Panc1 (cell line): ENCODE data around the gene CPXM1.

ENCODE experiments used
- POLR2AphosphoS5 ChIP-seq: IDR thresholded peaks from 2 replicates; pipeline ENCODE4 v1.6.1; 2012; ENCODE audit warnings: mild to moderate bottlenecking, low read depth, low read length, moderate library complexity
- REST ChIP-seq, 2 experiments: IDR thresholded peaks; 2 replicates each; pipeline ENCODE4 v1.6.1; 2011 to 2012; ENCODE audit warnings: low read depth in 2 of 2, control low read depth in 1 of 2, low read length in 1 of 2, mild to moderate bottlenecking in 1 of 2, moderate library complexity in 1 of 2; ENCODE audit not compliant: insufficient read depth in 1 of 2
- TCF7L2 ChIP-seq: IDR thresholded peaks from 2 replicates; pipeline ENCODE4 v1.6.1; 2011; ENCODE audit warnings: mild to moderate bottlenecking, low read depth, low read length, inconsistent platforms
- TF ChIP-seq, protein P1 (sequence below): fragments of 450-650 bp; IDR thresholded peaks from 2 replicates; pipeline ENCODE4 v1.5.1; 2017; ENCODE audit warnings: mild to moderate bottlenecking

DNA sequence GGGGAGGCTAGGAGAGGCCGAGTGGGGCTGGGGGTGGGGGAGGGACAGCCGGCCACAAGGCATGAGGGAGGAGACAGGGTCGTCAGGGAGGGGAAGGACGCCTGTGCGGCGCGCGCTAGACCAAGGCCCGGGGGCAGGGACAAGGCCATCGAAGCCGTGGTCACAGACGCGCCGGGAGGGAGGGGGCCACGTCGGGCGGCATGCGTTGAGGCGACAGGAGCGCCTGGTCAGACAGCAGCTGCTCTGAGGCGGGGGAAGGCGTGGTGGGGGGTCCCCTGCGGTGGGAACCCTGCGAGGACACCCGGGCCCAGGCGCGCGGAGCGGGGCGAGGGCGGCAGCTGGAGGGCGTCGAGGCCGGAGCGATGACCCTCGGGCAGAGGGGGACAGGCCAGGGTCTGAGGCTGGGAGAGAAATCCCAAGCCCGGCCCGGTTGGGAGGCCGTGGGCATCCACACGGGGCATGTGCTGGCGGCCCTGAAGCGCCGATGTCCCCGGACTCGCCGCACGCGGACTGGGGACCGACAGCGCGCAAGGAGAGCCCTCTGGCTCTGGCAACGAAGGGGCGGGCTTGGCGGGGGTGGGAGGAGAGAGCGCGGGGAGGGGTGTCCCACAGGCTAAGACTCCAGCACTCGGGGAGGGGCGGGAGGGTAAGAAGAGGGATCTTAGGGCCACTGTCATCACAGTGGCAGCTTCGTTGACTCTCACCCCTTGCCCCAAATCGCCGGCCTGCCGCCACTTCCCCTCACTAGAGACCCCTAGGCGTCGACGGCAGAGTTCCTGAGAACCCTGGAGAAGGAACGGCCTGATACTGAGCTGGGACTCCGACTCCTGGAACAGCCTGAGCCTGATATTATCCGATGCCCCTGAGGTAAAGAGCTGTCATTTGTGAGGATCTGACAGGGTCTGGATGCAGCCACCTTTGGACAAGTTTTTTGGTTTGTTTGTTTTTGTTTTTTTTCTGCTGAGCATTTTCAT is 20.8 kb upstream of the CPXM1 start:
- TF ChIP-seq, protein P1, sequence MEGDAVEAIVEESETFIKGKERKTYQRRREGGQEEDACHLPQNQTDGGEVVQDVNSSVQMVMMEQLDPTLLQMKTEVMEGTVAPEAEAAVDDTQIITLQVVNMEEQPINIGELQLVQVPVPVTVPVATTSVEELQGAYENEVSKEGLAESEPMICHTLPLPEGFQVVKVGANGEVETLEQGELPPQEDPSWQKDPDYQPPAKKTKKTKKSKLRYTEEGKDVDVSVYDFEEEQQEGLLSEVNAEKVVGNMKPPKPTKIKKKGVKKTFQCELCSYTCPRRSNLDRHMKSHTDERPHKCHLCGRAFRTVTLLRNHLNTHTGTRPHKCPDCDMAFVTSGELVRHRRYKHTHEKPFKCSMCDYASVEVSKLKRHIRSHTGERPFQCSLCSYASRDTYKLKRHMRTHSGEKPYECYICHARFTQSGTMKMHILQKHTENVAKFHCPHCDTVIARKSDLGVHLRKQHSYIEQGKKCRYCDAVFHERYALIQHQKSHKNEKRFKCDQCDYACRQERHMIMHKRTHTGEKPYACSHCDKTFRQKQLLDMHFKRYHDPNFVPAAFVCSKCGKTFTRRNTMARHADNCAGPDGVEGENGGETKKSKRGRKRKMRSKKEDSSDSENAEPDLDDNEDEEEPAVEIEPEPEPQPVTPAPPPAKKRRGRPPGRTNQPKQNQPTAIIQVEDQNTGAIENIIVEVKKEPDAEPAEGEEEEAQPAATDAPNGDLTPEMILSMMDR, result no peak
- TF ChIP-seq REST (IDR thresholded peaks at IDR 0.05; ENCODE audit: insufficient read depth in 1 of 2, low read depth in 2 of 2, low read length in 1 of 2) (no peak), POLR2AphosphoS5 (no peak), TCF7L2 (no peak)
